Measurements from ENCODE around the gene ARSA. TPM values are rescaled to one million over a fixed set of nuclear protein-coding genes. Genes with fewer than 3 reads are reported as not detected.
"Not testable (repeated sequence)": the region's sequence is repeated elsewhere in the genome, so short reads cannot be mapped to it uniquely, and the experiment has no call there.

Gene ARSA
- total RNA-seq, 1 donor from 2014 or later: 22.1 TPM

- Mint-ChIP-seq H3K27me3 (peaks cover 45% of the 10 kb centered on the region), H3K36me3 (ENCODE audit: low read depth) (no peaks in the 10 kb centered on the region), H3K9me3 (no peaks in the 10 kb centered on the region), H3K4me3 (no peak overlapping the region), H3K4me1 (peaks cover 5% of the 10 kb centered on the region), H3K27ac (no peak overlapping the region)
- no peak for DNase-seq
- intact Hi-C loops (cut with micrococcal nuclease): no loop called here
These were observed 42.6 kb upstream of the ARSA start for GRCh38 chr22:50670513-50670912.

GRCh38 chr22:50665738-50666137, 37.8 kb upstream of the ARSA start:
- no peak overlapping the region for H3K27ac Mint-ChIP-seq
- intact Hi-C loops (cut with micrococcal nuclease): no loop called here
- no peak for DNase-seq
- no peaks in the 10 kb centered on the region for H3K9me3 Mint-ChIP-seq
- no peaks in the 10 kb centered on the region for H3K4me1 Mint-ChIP-seq
- no peaks in the 10 kb centered on the region for H3K36me3 Mint-ChIP-seq (ENCODE audit: low read depth)
- H3K4me3 Mint-ChIP-seq: no peak overlapping the region
- H3K27me3 Mint-ChIP-seq: peaks cover 16% of the 10 kb centered on the region

DNA sequence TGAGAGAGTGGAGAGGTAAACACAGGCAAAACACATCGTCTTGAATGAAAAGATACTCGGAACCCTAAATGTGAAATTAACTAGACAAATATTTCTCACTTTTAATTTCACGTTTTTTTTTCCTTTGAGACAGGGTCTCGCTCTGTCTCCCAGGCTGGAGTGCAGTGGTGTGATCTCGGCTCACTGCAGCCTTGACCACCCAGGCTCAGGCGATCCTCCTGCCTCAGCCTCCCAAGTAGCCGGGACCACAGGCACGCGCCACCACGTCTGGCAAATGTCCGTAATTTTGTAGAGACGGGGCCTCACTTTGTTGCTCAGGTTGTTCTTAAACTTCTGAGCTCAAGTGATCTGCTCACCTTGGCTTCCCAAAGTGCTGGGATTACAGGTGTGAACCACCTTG, 37.3 kb upstream of the ARSA start:
- intact Hi-C loops (cut with micrococcal nuclease): no loop called here
- peaks cover 12% of the 10 kb centered on the region for H3K27me3 Mint-ChIP-seq
- H3K4me1 Mint-ChIP-seq: no peaks in the 10 kb centered on the region
- H3K4me3 Mint-ChIP-seq: no peak overlapping the region
- no peaks in the 10 kb centered on the region for H3K9me3 Mint-ChIP-seq
- no peak for DNase-seq
- no peaks in the 10 kb centered on the region for H3K36me3 Mint-ChIP-seq (ENCODE audit: low read depth)
- no peak overlapping the region for H3K27ac Mint-ChIP-seq

GRCh38 chr22:50660306-50660705, 32.4 kb upstream of the ARSA start:
- peaks cover 7% of the 10 kb centered on the region for H3K27me3 Mint-ChIP-seq
- no peak for DNase-seq
- no peaks in the 10 kb centered on the region for H3K9me3 Mint-ChIP-seq
- no peak overlapping the region for H3K27ac Mint-ChIP-seq
- no peak overlapping the region for H3K4me3 Mint-ChIP-seq
- H3K36me3 Mint-ChIP-seq (ENCODE audit: low read depth): no peaks in the 10 kb centered on the region
- intact Hi-C loops (cut with micrococcal nuclease): no loop called here
- peaks cover 2% of the 10 kb centered on the region for H3K4me1 Mint-ChIP-seq

- H3K36me3 Mint-ChIP-seq (ENCODE audit: low read depth); H3K4me1 Mint-ChIP-seq; DNase-seq; intact Hi-C loops (cut with micrococcal nuclease); H3K4me3 Mint-ChIP-seq; H3K27ac Mint-ChIP-seq; H3K27me3 Mint-ChIP-seq; H3K9me3 Mint-ChIP-seq: not testable (repeated sequence)
These were observed 31.8 kb upstream of the ARSA start for GRCh38 chr22:50659711-50660110.

DNA sequence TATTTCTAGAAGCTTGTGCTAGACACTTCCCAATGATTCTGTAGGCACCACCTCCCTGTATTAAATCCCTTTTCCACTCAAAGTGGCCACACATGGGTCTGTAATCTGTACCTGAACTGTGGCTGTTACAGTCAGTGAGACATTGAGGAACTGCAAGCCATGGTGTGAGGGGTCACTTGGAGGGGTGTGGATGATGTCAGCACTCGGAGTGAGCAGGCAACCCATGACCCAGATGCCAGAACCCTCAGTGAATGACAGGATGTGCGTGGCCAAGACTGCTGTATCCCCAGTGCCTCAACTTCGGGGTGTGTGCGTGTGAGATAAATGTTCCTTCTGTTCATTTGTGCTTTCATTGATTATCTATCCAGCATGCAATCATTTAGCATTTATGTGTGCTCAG, 30.0 kb upstream of the ARSA start:
- Mint-ChIP-seq H3K36me3 (ENCODE audit: low read depth) (no peaks in the 10 kb centered on the region), H3K4me1 (peaks cover 2% of the 10 kb centered on the region), H3K9me3 (no peaks in the 10 kb centered on the region), H3K4me3 (no peak overlapping the region), H3K27me3 (peaks cover 8% of the 10 kb centered on the region), H3K27ac (no peak overlapping the region)
- intact Hi-C loops (cut with micrococcal nuclease): no loop called here
- no peak for DNase-seq

GRCh38 chr22:50656122-50657070, 28.4 kb upstream of the ARSA start:
- intact Hi-C loops (cut with micrococcal nuclease): no loop called here
- Mint-ChIP-seq H3K4me3 (no peak overlapping the region), H3K36me3 (ENCODE audit: low read depth) (no peaks in the 10 kb centered on the region), H3K27ac (no peak overlapping the region), H3K9me3 (peaks cover 4% of the 10 kb centered on the region), H3K27me3 (peaks cover 10% of the 10 kb centered on the region), H3K4me1 (peaks cover 2% of the 10 kb centered on the region)
- DNase-seq: no peak

DNA sequence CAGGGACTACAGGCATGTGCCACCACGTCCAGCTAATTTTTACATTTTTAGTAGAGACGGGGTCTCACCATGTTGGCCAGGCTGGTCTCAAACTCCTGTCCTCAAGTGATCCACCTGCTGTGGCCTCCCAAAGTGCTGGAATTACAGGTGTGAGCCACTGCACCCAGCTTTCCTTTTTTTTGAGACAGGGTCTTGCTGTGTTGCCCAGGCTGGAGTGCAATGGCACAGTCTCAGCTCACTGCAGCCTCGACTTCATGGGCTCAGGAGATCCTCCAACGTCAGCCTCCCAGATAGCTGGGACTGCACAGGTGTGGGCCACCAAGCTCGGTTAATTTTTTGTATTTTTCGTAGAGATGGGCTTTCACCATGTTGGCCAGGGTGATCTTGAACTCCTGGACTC, 26.7 kb upstream of the ARSA start:
- intact Hi-C loops (cut with micrococcal nuclease); H3K27ac Mint-ChIP-seq; H3K4me3 Mint-ChIP-seq; H3K4me1 Mint-ChIP-seq; H3K36me3 Mint-ChIP-seq (ENCODE audit: low read depth); DNase-seq; H3K9me3 Mint-ChIP-seq; H3K27me3 Mint-ChIP-seq: not testable (repeated sequence)

DNA sequence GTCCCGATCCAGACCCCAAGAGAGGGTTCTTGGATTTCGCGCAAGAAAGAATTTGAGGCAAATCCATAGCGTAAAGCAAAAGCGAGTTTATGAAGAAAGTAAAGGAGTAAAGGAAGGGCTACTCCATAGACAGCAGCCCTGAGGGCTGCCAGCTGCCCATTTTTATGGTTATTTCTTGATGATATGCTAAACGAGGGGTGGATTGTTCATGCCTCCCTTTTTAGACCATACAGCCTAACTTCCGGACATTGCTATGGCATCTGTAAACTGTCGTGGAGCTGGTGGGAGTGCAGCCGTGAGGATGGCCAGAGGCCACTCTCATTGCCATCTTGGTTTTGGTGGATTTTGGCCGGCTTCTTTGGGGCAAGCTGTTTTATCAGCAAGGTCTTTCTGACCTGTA, 25.3 kb upstream of the ARSA start:
- intact Hi-C loops (cut with micrococcal nuclease): no loop called here
- H3K36me3 Mint-ChIP-seq (ENCODE audit: low read depth): no peaks in the 10 kb centered on the region
- no peak for DNase-seq
- H3K27ac Mint-ChIP-seq: no peak overlapping the region
- H3K9me3 Mint-ChIP-seq: peaks cover 4% of the 10 kb centered on the region
- no peaks in the 10 kb centered on the region for H3K4me1 Mint-ChIP-seq
- no peak overlapping the region for H3K4me3 Mint-ChIP-seq
- peaks cover 7% of the 10 kb centered on the region for H3K27me3 Mint-ChIP-seq

GRCh38 chr22:50643821-50644101, 15.8 kb upstream of the ARSA start:
- H3K4me1 Mint-ChIP-seq; H3K9me3 Mint-ChIP-seq; H3K36me3 Mint-ChIP-seq (ENCODE audit: low read depth); H3K27me3 Mint-ChIP-seq; intact Hi-C loops (cut with micrococcal nuclease); H3K4me3 Mint-ChIP-seq; DNase-seq; H3K27ac Mint-ChIP-seq: not testable (repeated sequence)

- intact Hi-C loops (cut with micrococcal nuclease); H3K9me3 Mint-ChIP-seq; H3K4me1 Mint-ChIP-seq; H3K4me3 Mint-ChIP-seq; H3K27ac Mint-ChIP-seq; H3K36me3 Mint-ChIP-seq (ENCODE audit: low read depth); H3K27me3 Mint-ChIP-seq; DNase-seq: not testable (repeated sequence)
These were observed 15.3 kb upstream of the ARSA start for GRCh38 chr22:50643021-50643820.

- peaks cover 2% of the 10 kb centered on the region for H3K27me3 Mint-ChIP-seq
- no peak overlapping the region for H3K4me3 Mint-ChIP-seq
- H3K27ac Mint-ChIP-seq: no peak overlapping the region
- DNase-seq: no peak
- intact Hi-C loops (cut with micrococcal nuclease): no loop called here
- H3K36me3 Mint-ChIP-seq (ENCODE audit: low read depth): no peaks in the 10 kb centered on the region
- H3K9me3 Mint-ChIP-seq: peaks cover 4% of the 10 kb centered on the region
- H3K4me1 Mint-ChIP-seq: no peaks in the 10 kb centered on the region
These were observed 14.0 kb upstream of the ARSA start for GRCh38 chr22:50641696-50642607.

- no peak overlapping the region for H3K27ac Mint-ChIP-seq
- H3K27me3 Mint-ChIP-seq: peaks cover 2% of the 10 kb centered on the region
- intact Hi-C loops (cut with micrococcal nuclease): no loop called here
- no peak for DNase-seq
- no peaks in the 10 kb centered on the region for H3K9me3 Mint-ChIP-seq
- no peak overlapping the region for H3K4me3 Mint-ChIP-seq
- H3K4me1 Mint-ChIP-seq: no peaks in the 10 kb centered on the region
- no peaks in the 10 kb centered on the region for H3K36me3 Mint-ChIP-seq (ENCODE audit: low read depth)
These were observed 13.1 kb upstream of the ARSA start for GRCh38 chr22:50640857-50641647.

Data from activated CD4-positive, alpha-beta T cell treated with anti-CD3 and anti-CD28 coated beads, Interleukin-2, amount 10 ng/mL, durations not matched to agents 24 days and 14 days (primary cell).